ENCODE data around the gene SCAPER.

SCAPER gene

GRCh38 chr15:76339305-76340197 is 565.6 kb downstream of the SCAPER start:
- Histone ChIP-seq H4K20me1 (ENCODE audit: insufficient read depth, low read length) (peaks cover 18% of the 10 kb centered on the region; the same call in 1 of the 2 replicates), H3K4me1 (ENCODE audit: low read length) (peaks cover 22% of the 10 kb centered on the region), H3K4me3 (ENCODE audit: low read length) (peak overlapping the region; percentile 91), H3K9ac (ENCODE audit: low read length) (peak overlapping the region; percentile 86), H3K9me3 (ENCODE audit: insufficient read depth, low read length) (no peaks in the 10 kb centered on the region), H3K79me2 (ENCODE audit: low read length) (peaks cover 72% of the 10 kb centered on the region), H3K36me3 (replicated peaks; ENCODE audit: low read depth, low read length) (peaks cover 50% of the 10 kb centered on the region), H3K27me3 (ENCODE audit: low read depth, low read length) (no peaks in the 10 kb centered on the region), H2AFZ (ENCODE audit: low read depth, low read length) (no peak overlapping the region), H3K4me2 (ENCODE audit: low read length) (peak overlapping the region; percentile 87), H3K27ac (ENCODE audit: low read length) (peak overlapping the region; percentile 70; the same call in 1 of the 2 replicates)
- TF ChIP-seq EZH2phosphoT487 (IDR thresholded peaks at IDR 0.05; ENCODE audit: low read depth) (no peak), CTCF (IDR thresholded peaks at IDR 0.05; ENCODE audit: low read depth, low read length) (no peak)

GRCh38 chr15:76338486-76339304 is 566.4 kb downstream of the SCAPER start:
- Histone ChIP-seq H3K79me2 (ENCODE audit: low read length) (peaks cover 64% of the 10 kb centered on the region), H3K4me1 (ENCODE audit: low read length) (peaks cover 27% of the 10 kb centered on the region), H2AFZ (ENCODE audit: low read depth, low read length) (no peak overlapping the region), H3K27ac (ENCODE audit: low read length) (peak overlapping the region; percentile 70), H4K20me1 (ENCODE audit: insufficient read depth, low read length) (peaks cover 18% of the 10 kb centered on the region; the same call in 1 of the 2 replicates), H3K27me3 (ENCODE audit: low read depth, low read length) (no peaks in the 10 kb centered on the region), H3K36me3 (replicated peaks; ENCODE audit: low read depth, low read length) (peaks cover 45% of the 10 kb centered on the region), H3K4me3 (ENCODE audit: low read length) (peak overlapping the region; percentile 91), H3K4me2 (ENCODE audit: low read length) (peak overlapping the region; percentile 87), H3K9ac (ENCODE audit: low read length) (peak overlapping the region; percentile 86), H3K9me3 (ENCODE audit: insufficient read depth, low read length) (no peaks in the 10 kb centered on the region)
- no peak for TF ChIP-seq CTCF (IDR thresholded peaks at IDR 0.05; ENCODE audit: low read depth, low read length)
- no peak for TF ChIP-seq EZH2phosphoT487 (IDR thresholded peaks at IDR 0.05; ENCODE audit: low read depth)

- H3K79me2 ChIP-seq (ENCODE audit: low read length): peaks cover 58% of the 10 kb centered on the region
- peaks cover 28% of the 10 kb centered on the region for H3K4me1 ChIP-seq (ENCODE audit: low read length)
- no peaks in the 10 kb centered on the region for H3K27me3 ChIP-seq (ENCODE audit: low read depth, low read length)
- H3K4me3 ChIP-seq (ENCODE audit: low read length): peak overlapping the region; percentile 91
- no peaks in the 10 kb centered on the region for H3K9me3 ChIP-seq (ENCODE audit: insufficient read depth, low read length)
- no peak overlapping the region for H2AFZ ChIP-seq (ENCODE audit: low read depth, low read length)
- peaks cover 44% of the 10 kb centered on the region for H3K36me3 ChIP-seq (replicated peaks; ENCODE audit: low read depth, low read length)
- H3K4me2 ChIP-seq (ENCODE audit: low read length): peak overlapping the region; percentile 87
- peaks cover 12% of the 10 kb centered on the region; the same call in 1 of the 2 replicates for H4K20me1 ChIP-seq (ENCODE audit: insufficient read depth, low read length)
- no peak for TF ChIP-seq EZH2phosphoT487 (IDR thresholded peaks at IDR 0.05; ENCODE audit: low read depth)
- no peak for TF ChIP-seq CTCF (IDR thresholded peaks at IDR 0.05; ENCODE audit: low read depth, low read length)
- peak overlapping the region; percentile 70 for H3K27ac ChIP-seq (ENCODE audit: low read length)
- peak overlapping the region; percentile 86 for H3K9ac ChIP-seq (ENCODE audit: low read length)
Observed at GRCh38 chr15:76337696-76338485, 567.2 kb downstream of the SCAPER start.

Measured in OCI-LY3 (cell line).